ENCODE results near the gene ZNF618.

GRCh38 chr9:113875459-113876150, 504 bp upstream of the ZNF618 start:
- no peak for TF ChIP-seq POLR2A (IDR thresholded peaks at IDR 0.05)
- no peak for TF ChIP-seq CTCF (IDR thresholded peaks at IDR 0.05)
